ENCODE measurements around the gene ENPP7.

ENPP7 gene

GRCh38 chr17:79702550-79703236 lies 28.1 kb upstream of the ENPP7 start:
- DNase-seq (ENCODE audit: low read depth in 3 of 3): no peak

- no peak for DNase-seq (ENCODE audit: low read depth in 3 of 3)
These were observed 26.1 kb upstream of the ENPP7 start for GRCh38 chr17:79704691-79705090.

- DNase-seq (ENCODE audit: low read depth in 3 of 3): no peak
These were observed 25.1 kb upstream of the ENPP7 start for GRCh38 chr17:79705674-79706073.

- DNase-seq (ENCODE audit: low read depth in 3 of 3): no peak
These were observed 23.6 kb upstream of the ENPP7 start for GRCh38 chr17:79706931-79707850.

DNA sequence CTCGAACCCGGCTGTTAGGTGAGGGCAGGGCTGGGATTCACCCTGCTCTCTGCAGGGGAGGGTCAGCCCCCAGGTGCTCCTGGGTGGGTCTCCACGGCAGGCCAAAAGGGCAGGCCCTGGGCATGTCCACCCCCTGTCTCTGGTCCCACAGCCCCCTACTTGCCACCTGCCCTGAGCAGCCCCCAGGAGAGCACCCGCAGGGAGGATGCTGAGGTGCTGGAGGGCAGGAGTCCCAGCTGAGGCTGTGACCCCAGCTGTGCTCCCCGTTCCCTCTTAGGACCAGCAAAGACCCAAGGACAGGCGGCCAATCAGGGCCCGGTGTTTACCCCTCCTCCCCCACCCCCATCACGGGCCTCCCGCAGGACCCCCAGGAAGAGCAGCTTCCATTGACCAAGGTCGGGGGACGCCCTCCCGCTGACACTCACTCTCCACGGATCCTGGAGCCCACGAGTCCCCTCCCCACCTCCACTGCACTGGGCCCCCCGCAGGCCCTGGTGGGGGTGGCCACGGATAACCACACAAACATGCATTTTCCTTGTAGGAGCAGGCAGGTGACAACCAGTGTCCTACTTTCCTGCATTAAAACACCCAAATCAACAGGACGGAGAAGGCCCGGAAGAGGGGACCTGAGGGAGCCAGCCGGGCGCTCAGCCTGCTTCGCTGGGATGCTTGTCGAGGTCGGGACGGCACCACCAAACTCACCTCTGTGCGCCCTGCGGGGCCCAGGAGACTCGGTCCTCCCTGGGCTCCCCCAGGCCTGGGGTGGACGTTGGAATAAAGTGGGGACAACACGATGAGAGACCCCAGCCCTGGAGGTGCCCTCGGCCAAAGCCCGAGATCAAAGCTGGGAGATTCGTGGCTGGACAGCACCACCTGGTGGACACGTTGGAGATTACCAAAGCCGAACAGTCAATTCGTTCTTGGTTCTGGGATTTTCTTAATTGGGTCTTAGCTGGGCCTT lies 22.5 kb upstream of the ENPP7 start:
- DNase-seq (ENCODE audit: low read depth in 3 of 3): peak in 2 of 3 donors; percentile 34 to 43

DNA sequence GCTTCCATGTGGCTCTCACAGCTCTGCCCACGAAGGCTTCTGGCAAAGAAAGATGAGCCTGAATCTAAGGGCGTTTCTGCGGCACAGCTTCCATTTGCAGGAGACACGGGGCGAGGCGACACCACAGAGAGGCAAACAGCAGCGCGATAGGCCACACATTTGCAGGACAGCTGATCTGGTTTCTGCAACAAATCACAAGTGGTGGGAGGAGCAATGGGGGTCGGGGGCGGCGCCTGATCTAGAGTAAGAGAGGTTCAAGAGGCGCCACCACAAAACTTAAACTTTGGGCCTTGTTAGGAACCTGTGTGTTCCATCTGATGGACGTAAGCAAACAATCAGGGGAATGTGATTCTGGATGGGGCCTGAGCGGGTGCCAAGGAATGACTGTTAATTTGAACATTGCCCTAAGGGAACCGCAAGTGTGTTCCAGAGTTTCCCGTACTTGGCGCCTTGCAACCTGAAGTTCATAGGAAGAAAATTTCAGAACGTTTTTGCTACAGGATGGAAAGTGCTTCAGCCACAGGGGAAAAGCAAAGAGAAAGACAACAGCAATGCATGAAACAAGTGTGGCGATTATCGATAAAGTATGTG lies 18.9 kb upstream of the ENPP7 start:
- no peak for DNase-seq (ENCODE audit: low read depth in 3 of 3)

DNA sequence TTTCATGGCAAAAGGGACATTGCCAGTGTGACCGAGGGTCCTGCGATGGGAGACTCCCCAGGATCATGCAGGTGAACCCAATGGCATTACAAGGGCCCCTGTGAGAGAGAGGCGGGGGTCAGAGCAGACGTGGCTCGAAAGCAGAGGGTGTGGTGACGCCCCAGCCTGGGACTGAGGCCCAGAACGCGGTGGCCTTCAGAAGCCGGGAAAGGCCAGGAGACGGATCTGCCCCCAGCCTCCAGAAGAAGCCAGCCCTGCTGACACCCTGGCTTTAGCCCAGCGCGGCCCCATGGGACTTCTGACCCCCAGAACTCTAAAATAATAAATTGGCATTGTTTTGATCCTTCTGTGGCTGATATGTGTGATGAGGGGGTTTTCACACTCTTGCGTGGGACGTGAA lies 17.4 kb upstream of the ENPP7 start:
- no peak for DNase-seq (ENCODE audit: low read depth in 3 of 3)

DNA sequence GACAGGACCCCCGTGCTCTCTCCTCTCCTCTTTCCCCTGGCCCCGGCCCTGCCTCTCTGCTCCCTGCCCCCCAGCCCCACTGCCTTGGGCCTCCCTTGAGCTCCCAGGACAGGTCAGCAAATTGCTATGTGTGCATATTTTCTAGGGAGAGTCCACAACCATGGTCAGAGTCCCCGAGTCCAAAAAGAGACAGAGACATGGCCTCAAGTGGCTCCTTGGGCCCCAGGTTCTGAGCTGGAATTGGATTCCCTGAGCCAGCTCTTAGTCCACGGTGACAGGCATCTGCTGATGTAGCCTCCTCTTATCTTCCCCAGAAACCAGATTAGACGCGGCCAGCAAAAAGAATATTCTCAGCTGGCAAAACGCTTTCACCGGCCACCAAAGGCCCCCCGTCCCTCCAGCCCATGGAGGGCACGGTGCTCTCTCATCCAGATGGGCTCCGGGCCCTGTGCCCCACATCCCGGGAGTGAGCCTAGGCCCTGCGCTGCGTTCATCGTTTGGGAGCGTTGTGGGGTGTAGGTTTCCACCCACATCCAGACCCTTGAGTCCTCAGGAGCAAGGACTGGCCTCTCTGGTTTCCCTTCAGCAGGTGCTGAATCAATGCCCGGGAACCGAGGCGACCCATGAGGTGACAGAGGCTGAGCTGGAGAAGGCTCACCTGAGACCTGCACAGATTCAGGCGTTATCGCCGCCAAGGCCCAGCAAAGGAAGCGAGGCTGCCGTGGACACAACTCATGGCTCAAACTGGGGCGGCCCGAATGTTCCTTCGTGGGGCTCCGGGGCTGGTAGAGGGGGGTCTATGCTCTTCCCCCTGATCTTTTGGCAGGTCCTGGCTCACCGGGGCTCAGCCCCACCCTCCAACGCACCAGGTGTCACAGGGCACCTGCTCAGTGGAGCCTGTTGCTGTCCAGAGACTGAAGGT lies 16.3 kb upstream of the ENPP7 start:
- DNase-seq (ENCODE audit: low read depth in 3 of 3): no peak

- DNase-seq (ENCODE audit: low read depth in 3 of 3): no peak
These were observed 15.4 kb upstream of the ENPP7 start for GRCh38 chr17:79715098-79715942.

- DNase-seq (ENCODE audit: low read depth in 3 of 3): no peak
These were observed 14.6 kb upstream of the ENPP7 start for GRCh38 chr17:79715943-79716797.

DNA sequence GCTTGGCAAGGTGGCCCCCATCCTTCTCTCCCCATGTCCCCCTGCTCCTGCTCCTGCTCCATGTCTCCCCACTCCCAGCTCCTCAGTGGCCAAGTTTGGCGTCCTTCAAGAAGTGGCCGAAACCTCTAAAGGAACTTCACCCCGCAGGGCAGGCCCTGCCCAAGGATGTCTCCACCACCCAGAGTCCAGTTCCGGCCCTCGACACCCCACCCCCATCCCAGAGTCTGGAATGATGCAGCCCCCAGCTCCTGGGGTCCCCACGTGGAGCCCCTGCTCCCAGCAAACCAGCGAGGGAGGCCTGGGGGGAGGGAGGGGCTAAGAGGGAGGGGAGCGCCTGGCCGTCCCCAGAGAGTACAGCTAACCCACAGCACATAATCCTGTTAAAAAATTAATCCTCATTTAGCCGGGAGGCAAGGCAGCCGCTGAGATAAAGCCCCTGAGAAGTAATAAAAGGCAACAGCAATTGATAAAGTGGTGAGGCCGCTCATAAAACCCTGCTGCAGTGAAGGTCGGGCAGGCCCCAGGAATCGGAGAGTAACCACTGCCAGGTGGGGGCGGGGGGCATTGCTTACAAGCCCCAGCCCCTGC lies 9.9 kb upstream of the ENPP7 start:
- no peak for DNase-seq (ENCODE audit: low read depth in 3 of 3)

GRCh38 chr17:79721993-79722671 lies 8.6 kb upstream of the ENPP7 start:
- DNase-seq (ENCODE audit: low read depth in 3 of 3): no peak

GRCh38 chr17:79722787-79723186 lies 8.0 kb upstream of the ENPP7 start:
- DNase-seq (ENCODE audit: low read depth in 3 of 3): no peak

- DNase-seq (ENCODE audit: low read depth in 3 of 3): peak; percentile 66 to 76 (median 75)
These were observed 2.4 kb upstream of the ENPP7 start for GRCh38 chr17:79728169-79728907.

GRCh38 chr17:79728908-79729471 lies 1.8 kb upstream of the ENPP7 start:
- DNase-seq (ENCODE audit: low read depth in 3 of 3): no peak

- DNase-seq (ENCODE audit: low read depth in 3 of 3): no peak
These were observed 982 bp upstream of the ENPP7 start for GRCh38 chr17:79729761-79730160.

GRCh38 chr17:79730437-79730768 lies 340 bp upstream of the ENPP7 start:
- DNase-seq (ENCODE audit: low read depth in 3 of 3): no peak

Measured in stimulated activated CD4-positive, alpha-beta T cell treated with anti-CD3 and anti-CD28 coated beads, TNF-alpha, amount 100 ng/mL, for 48 hours (primary cell).